ENCODE data around the gene MEGF11.
"Not testable (repeated sequence)": the region's sequence is repeated elsewhere in the genome, so short reads cannot be mapped to it uniquely, and the experiment has no call there.

The MEGF11 gene

DNA sequence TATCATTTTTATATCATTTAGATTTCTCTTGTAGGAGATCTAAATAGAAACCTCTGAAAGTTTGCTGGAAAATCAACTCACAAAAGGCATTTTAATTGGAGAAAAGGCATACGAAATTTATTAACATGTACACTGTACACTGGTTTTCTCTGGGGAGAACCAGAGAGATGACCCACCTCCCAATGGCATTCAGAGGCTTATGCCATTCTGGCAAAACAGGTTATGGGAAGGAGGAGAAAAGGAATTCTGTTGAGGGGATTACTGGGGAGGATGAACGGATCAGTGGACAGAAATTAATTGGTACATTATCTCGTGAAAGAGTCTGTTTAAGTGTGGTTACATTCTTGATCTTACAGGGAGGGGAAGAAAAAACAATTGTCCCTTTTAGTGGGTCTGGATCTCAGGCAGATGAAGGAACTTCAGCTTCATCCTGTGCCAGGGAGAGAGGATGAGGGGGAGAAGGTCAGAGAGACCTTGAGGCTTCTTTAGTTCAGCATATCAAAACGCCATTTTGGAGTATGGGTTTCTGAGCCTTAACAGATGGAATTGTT, 367.8 kb downstream of the MEGF11 start:
- no peak overlapping the region for H3K9ac ChIP-seq (ENCODE audit: insufficient read length, low read depth)
- no peaks in the 10 kb centered on the region for H3K27me3 ChIP-seq (ENCODE audit: insufficient read depth, insufficient read length)
- DNase-seq (ENCODE audit: low read depth, low spot score): no peak
- H3K9me3 ChIP-seq (ENCODE audit: insufficient read depth, low read length): no peaks in the 10 kb centered on the region
- H3K4me1 ChIP-seq (ENCODE audit: insufficient read depth, insufficient read length): no peaks in the 10 kb centered on the region
- H3K4me3 ChIP-seq (ENCODE audit: insufficient read length, low read depth): no peak overlapping the region
- no peak for TF ChIP-seq SUZ12 (IDR thresholded peaks at IDR 0.05; ENCODE audit: extremely low read depth, insufficient read depth, insufficient read length)
- no peak for TF ChIP-seq ZNF274 (IDR thresholded peaks at IDR 0.05; ENCODE audit: low read depth, low read length)
- TF ChIP-seq YY1 (IDR thresholded peaks at IDR 0.05; ENCODE audit: insufficient read depth, insufficient read length): no peak
- H3K36me3 ChIP-seq (ENCODE audit: insufficient read depth, insufficient read length, low read length): peaks cover 80% of the 10 kb centered on the region

DNA sequence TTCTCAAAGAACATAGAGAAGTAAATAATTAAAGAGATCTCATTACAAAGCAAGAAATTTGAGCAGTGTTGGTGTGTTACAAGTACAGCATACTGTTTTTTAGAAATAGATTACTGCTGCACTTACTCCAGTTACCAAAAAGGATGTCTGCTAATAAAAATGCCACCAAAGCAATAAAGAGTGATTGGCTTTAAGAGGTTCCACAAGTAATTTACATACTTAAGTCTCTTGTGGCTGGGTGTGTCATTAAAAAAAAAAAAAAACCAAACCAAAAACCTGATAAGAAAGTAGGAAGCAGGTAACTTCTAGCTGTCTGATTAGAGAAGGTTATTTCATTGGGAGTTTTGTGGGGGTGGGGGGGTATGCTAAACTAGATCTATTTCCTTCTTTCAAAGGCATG, 369.0 kb downstream of the MEGF11 start:
- no peak for DNase-seq (ENCODE audit: low read depth, low spot score)
- no peak overlapping the region for H3K9ac ChIP-seq (ENCODE audit: insufficient read length, low read depth)
- no peaks in the 10 kb centered on the region for H3K4me1 ChIP-seq (ENCODE audit: insufficient read depth, insufficient read length)
- peaks cover 85% of the 10 kb centered on the region for H3K36me3 ChIP-seq (ENCODE audit: insufficient read depth, insufficient read length, low read length)
- no peaks in the 10 kb centered on the region for H3K27me3 ChIP-seq (ENCODE audit: insufficient read depth, insufficient read length)
- no peak for TF ChIP-seq ZNF274 (IDR thresholded peaks at IDR 0.05; ENCODE audit: low read depth, low read length)
- TF ChIP-seq SUZ12 (IDR thresholded peaks at IDR 0.05; ENCODE audit: extremely low read depth, insufficient read depth, insufficient read length): no peak
- no peak for TF ChIP-seq YY1 (IDR thresholded peaks at IDR 0.05; ENCODE audit: insufficient read depth, insufficient read length)
- no peaks in the 10 kb centered on the region for H3K9me3 ChIP-seq (ENCODE audit: insufficient read depth, low read length)
- H3K4me3 ChIP-seq (ENCODE audit: insufficient read length, low read depth): no peak overlapping the region

DNA sequence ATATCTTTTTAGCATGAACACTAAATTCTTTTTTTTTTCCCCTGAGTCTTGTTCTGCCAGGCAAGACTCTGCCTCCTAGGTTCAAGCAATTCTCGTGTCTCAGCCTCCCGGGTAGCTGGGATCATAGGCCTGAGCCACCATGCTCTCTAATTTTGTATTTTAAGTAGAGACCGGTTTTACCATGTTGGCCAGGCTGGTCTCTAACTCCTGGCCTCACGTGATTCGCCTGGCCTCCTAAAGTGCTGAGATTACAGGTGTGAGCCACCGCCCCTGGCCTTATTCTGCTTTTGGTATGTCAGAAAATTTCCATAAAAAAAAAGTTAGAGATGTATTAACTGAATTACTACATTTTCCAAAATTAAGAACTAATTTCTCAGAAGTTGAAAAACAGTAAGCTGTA, 370.0 kb downstream of the MEGF11 start:
- Histone ChIP-seq H3K27me3 (ENCODE audit: insufficient read depth, insufficient read length) (no peaks in the 10 kb centered on the region), H3K4me1 (ENCODE audit: insufficient read depth, insufficient read length) (no peaks in the 10 kb centered on the region), H3K9me3 (ENCODE audit: insufficient read depth, low read length) (no peaks in the 10 kb centered on the region), H3K9ac (ENCODE audit: insufficient read length, low read depth) (no peak overlapping the region), H3K4me3 (ENCODE audit: insufficient read length, low read depth) (no peak overlapping the region), H3K36me3 (ENCODE audit: insufficient read depth, insufficient read length, low read length) (peaks cover 86% of the 10 kb centered on the region)
- TF ChIP-seq SUZ12 (IDR thresholded peaks at IDR 0.05; ENCODE audit: extremely low read depth, insufficient read depth, insufficient read length) (no peak), ZNF274 (IDR thresholded peaks at IDR 0.05; ENCODE audit: low read depth, low read length) (no peak), YY1 (IDR thresholded peaks at IDR 0.05; ENCODE audit: insufficient read depth, insufficient read length) (no peak)
- DNase-seq (ENCODE audit: low read depth, low spot score): no peak

DNA sequence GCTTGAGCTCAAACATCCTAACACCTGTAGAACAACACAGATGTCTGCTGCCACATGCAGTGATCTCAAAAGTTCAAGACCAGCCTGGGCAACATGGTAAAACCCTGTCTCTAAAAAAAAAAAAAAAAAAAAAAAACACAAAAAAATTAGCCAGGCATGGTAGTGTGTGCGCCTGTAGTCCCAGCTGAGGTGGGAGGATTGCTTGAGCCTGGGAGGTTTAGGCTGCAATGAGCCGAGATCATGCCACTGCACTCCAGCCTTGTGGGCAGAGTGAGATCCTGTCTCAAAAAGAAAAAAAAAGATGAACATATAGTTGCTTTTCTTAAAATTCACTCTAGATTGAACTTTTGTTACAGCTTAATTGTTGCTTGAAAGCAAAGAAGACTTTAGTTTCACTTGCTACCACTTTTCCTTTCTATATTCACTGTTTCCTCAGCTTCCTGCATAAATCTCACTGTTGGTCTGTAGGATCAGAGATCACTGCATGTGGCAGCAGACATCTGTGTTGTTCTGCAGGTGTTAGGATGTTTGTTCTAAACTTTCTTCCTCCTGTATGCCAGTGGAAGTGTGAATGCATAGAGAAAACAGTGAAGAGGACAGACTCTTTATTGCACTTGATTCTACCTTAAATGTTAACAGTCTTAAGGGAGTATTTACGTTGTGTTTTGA, 371.6 kb downstream of the MEGF11 start:
- no peak for DNase-seq (ENCODE audit: low read depth, low spot score)
- H3K36me3 ChIP-seq (ENCODE audit: insufficient read depth, insufficient read length, low read length): peaks cover 85% of the 10 kb centered on the region
- H3K9me3 ChIP-seq (ENCODE audit: insufficient read depth, low read length): no peaks in the 10 kb centered on the region
- TF ChIP-seq SUZ12 (IDR thresholded peaks at IDR 0.05; ENCODE audit: extremely low read depth, insufficient read depth, insufficient read length): no peak
- H3K27me3 ChIP-seq (ENCODE audit: insufficient read depth, insufficient read length): no peaks in the 10 kb centered on the region
- no peak overlapping the region for H3K9ac ChIP-seq (ENCODE audit: insufficient read length, low read depth)
- no peak overlapping the region for H3K4me3 ChIP-seq (ENCODE audit: insufficient read length, low read depth)
- H3K4me1 ChIP-seq (ENCODE audit: insufficient read depth, insufficient read length): no peaks in the 10 kb centered on the region

DNA sequence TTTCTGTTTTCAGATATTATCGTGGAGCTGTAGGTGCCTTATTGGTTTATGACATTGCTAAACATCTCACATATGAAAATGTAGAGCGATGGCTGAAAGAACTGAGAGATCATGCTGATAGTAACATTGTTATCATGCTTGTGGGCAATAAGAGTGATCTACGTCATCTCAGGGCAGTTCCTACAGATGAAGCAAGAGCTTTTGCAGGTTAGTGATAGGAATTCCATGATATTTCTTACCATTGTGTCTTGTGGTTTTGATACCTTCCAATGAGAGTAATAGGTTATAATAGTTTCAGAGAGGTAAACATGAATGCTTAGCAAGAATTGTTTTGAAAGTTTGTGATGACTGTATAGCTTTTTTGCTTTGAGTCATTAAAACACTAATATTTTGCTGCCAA, 375.8 kb downstream of the MEGF11 start:
- no peaks in the 10 kb centered on the region for H3K27me3 ChIP-seq (ENCODE audit: insufficient read depth, insufficient read length)
- no peak for DNase-seq (ENCODE audit: low read depth, low spot score)
- H3K4me1 ChIP-seq (ENCODE audit: insufficient read depth, insufficient read length): no peaks in the 10 kb centered on the region
- no peak overlapping the region for H3K4me3 ChIP-seq (ENCODE audit: insufficient read length, low read depth)
- H3K9ac ChIP-seq (ENCODE audit: insufficient read length, low read depth): no peak overlapping the region
- TF ChIP-seq SUZ12 (IDR thresholded peaks at IDR 0.05; ENCODE audit: extremely low read depth, insufficient read depth, insufficient read length) (no peak), YY1 (IDR thresholded peaks at IDR 0.05; ENCODE audit: insufficient read depth, insufficient read length) (no peak), ZNF274 (IDR thresholded peaks at IDR 0.05; ENCODE audit: low read depth, low read length) (no peak)
- H3K9me3 ChIP-seq (ENCODE audit: insufficient read depth, low read length): no peaks in the 10 kb centered on the region
- H3K36me3 ChIP-seq (ENCODE audit: insufficient read depth, insufficient read length, low read length): peaks cover 83% of the 10 kb centered on the region

DNA sequence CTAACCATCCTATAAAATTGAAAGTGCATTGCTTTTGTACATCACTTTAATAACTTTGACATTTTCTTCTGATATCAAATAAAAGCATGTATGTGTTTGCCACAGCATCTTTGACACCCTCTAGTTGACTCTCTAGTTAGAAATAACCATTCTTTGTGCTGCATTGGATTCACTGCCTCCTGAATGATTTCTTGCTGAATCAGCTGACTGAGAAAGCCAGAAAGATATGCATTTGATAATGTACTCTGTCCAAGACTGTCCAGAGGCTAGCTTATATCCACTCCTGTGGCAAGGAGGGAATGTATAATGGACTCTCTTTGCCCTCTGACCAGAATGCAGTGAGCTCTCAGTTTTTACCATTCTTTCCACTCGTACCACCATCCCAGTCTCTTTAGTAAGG, 378.1 kb downstream of the MEGF11 start:
- Histone ChIP-seq H3K9me3 (ENCODE audit: insufficient read depth, low read length) (no peaks in the 10 kb centered on the region), H3K36me3 (ENCODE audit: insufficient read depth, insufficient read length, low read length) (peaks cover 64% of the 10 kb centered on the region), H3K4me3 (ENCODE audit: insufficient read length, low read depth) (no peak overlapping the region), H3K4me1 (ENCODE audit: insufficient read depth, insufficient read length) (no peaks in the 10 kb centered on the region), H3K9ac (ENCODE audit: insufficient read length, low read depth) (no peak overlapping the region), H3K27me3 (ENCODE audit: insufficient read depth, insufficient read length) (no peaks in the 10 kb centered on the region)
- DNase-seq (ENCODE audit: low read depth, low spot score): no peak
- TF ChIP-seq ZNF274 (IDR thresholded peaks at IDR 0.05; ENCODE audit: low read depth, low read length) (no peak), YY1 (IDR thresholded peaks at IDR 0.05; ENCODE audit: insufficient read depth, insufficient read length) (no peak), SUZ12 (IDR thresholded peaks at IDR 0.05; ENCODE audit: extremely low read depth, insufficient read depth, insufficient read length) (no peak)

DNA sequence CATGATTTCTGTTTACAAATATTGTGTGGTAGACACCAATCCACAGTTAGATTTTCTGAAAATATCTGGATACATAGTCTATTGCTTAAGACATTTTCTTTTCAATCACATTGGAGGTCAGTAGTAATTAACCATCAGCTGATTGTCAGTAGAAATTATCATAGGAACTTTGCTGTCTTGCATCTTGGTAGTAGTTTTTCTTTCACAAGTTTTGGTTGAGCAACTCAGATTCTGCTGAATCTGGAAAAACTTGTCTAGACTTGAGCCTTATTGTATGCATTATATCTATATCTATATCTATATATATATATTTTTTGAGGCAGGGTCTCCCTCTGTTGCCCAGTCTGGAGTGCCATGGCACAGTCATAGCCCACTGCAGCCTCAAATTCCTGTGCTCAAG, 380.3 kb downstream of the MEGF11 start:
- H3K4me3 ChIP-seq (ENCODE audit: insufficient read length, low read depth): no peak overlapping the region
- H3K36me3 ChIP-seq (ENCODE audit: insufficient read depth, insufficient read length, low read length): peaks cover 43% of the 10 kb centered on the region
- no peak overlapping the region for H3K9ac ChIP-seq (ENCODE audit: insufficient read length, low read depth)
- no peaks in the 10 kb centered on the region for H3K4me1 ChIP-seq (ENCODE audit: insufficient read depth, insufficient read length)
- no peaks in the 10 kb centered on the region for H3K9me3 ChIP-seq (ENCODE audit: insufficient read depth, low read length)
- TF ChIP-seq SUZ12 (IDR thresholded peaks at IDR 0.05; ENCODE audit: extremely low read depth, insufficient read depth, insufficient read length): no peak
- TF ChIP-seq ZNF274 (IDR thresholded peaks at IDR 0.05; ENCODE audit: low read depth, low read length): no peak
- TF ChIP-seq YY1 (IDR thresholded peaks at IDR 0.05; ENCODE audit: insufficient read depth, insufficient read length): no peak
- DNase-seq (ENCODE audit: low read depth, low spot score): no peak
- H3K27me3 ChIP-seq (ENCODE audit: insufficient read depth, insufficient read length): no peaks in the 10 kb centered on the region

DNA sequence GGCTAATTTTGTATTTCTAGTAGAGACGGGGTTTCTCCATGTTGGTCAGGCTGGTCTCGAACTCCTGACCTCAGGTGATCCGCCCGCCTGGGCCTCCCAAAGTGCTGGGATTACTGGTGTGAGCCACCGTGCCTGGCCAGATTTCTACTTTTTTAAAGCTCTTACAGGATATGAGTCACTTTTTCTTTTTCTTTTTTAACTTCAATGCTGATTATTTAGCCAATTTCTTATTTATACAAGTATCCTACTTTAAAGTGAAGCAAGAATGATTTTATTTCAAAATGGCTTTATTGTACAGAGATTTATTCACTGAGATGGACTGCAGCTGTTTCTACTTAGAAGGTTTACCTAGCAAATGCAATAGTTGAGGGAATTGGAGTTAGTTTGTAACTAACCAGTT, 381.0 kb downstream of the MEGF11 start:
- H3K27me3 ChIP-seq (ENCODE audit: insufficient read depth, insufficient read length); H3K4me3 ChIP-seq (ENCODE audit: insufficient read length, low read depth); DNase-seq (ENCODE audit: low read depth, low spot score); H3K4me1 ChIP-seq (ENCODE audit: insufficient read depth, insufficient read length); H3K9ac ChIP-seq (ENCODE audit: insufficient read length, low read depth); H3K9me3 ChIP-seq (ENCODE audit: insufficient read depth, low read length): not testable (repeated sequence)
- H3K36me3 ChIP-seq (ENCODE audit: insufficient read depth, insufficient read length, low read length): peaks cover 36% of the 10 kb centered on the region

DNA sequence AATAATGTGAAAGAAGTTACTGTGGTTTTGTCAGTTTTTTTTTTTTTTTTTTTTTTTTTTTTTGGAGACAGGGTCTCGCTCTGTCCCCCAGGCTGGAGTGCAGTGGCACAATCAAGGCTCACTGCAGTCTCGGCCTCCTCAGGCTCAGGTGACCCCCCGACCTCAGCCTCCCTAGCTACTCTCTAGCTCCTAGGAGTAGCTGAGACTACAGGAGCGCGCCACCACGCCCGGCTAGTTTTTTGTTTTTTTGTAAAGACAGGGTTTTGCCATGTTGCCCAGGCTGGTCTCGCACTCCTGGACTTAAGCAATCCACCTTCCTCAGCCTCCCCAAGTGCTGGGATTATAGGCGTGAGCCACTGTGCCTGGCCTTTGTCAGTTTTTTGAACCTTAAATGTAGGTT, 381.7 kb downstream of the MEGF11 start:
- peaks cover 29% of the 10 kb centered on the region for H3K36me3 ChIP-seq (ENCODE audit: insufficient read depth, insufficient read length, low read length)
- not testable (repeated sequence) for H3K4me3 ChIP-seq (ENCODE audit: insufficient read length, low read depth); DNase-seq (ENCODE audit: low read depth, low spot score)

More for the DNA sequence above, 381.7 kb downstream of the MEGF11 start:
- H3K27me3 ChIP-seq (ENCODE audit: insufficient read depth, insufficient read length); H3K4me1 ChIP-seq (ENCODE audit: insufficient read depth, insufficient read length); H3K9ac ChIP-seq (ENCODE audit: insufficient read length, low read depth); H3K9me3 ChIP-seq (ENCODE audit: insufficient read depth, low read length): not testable (repeated sequence)
